Osteoblast (primary cell): Measurements from ENCODE around the gene TROAP. TPM values are rescaled to one million over a fixed set of nuclear protein-coding genes. Genes with fewer than 3 reads are reported as not detected.

Experiments used
- DNase-seq: peaks from one replicate; pipeline ENCODE4 v3.0.0; 2011; ENCODE audit warnings: low spot score, mixed read lengths; ENCODE audit not compliant: insufficient read length; ENCODE audit errors: missing footprints
- H2AFZ ChIP-seq: 2 replicates; pipeline ENCODE4 v1.6.0; 2011; ENCODE audit warnings: mild to moderate bottlenecking, low read length
- H3K27ac ChIP-seq: 2 replicates; pipeline ENCODE4 v1.5.1; 2011; ENCODE audit warnings: mild to moderate bottlenecking, low read depth, low read length, moderate library complexity
- H3K27me3 ChIP-seq: 2 replicates; pipeline ENCODE4 v1.6.0; 2012; ENCODE audit warnings: mild to moderate bottlenecking, control low read depth, inconsistent platforms, low read length, moderate library complexity; ENCODE audit not compliant: insufficient read depth
- H3K36me3 ChIP-seq: 2 replicates; pipeline ENCODE4 v1.5.1; 2011; ENCODE audit warnings: mild to moderate bottlenecking, low read length, control low read depth, moderate library complexity; ENCODE audit not compliant: insufficient read depth
- H3K4me1 ChIP-seq: 2 replicates; pipeline ENCODE4 v1.5.1; 2011; ENCODE audit warnings: mild to moderate bottlenecking, low read length, control low read depth, moderate library complexity; ENCODE audit not compliant: insufficient read depth
- H3K4me2 ChIP-seq: 2 replicates; pipeline ENCODE4 v1.6.0; 2011; ENCODE audit warnings: mild to moderate bottlenecking, low read length; ENCODE audit not compliant: insufficient read depth
- H3K4me3 ChIP-seq: fragments of 200-600 bp; sonication (generic); 3 replicates; pipeline ENCODE4 v1.5.1; 2012; ENCODE audit warnings: mild to moderate bottlenecking, low read length, inconsistent platforms; ENCODE audit not compliant: insufficient read depth
- H3K79me2 ChIP-seq: 2 replicates; pipeline ENCODE4 v1.6.0; 2012; ENCODE audit warnings: mild to moderate bottlenecking, low read length, control low read depth, inconsistent platforms; ENCODE audit not compliant: insufficient read depth
- H3K9me3 ChIP-seq: 2 replicates; pipeline ENCODE4 v1.5.1; 2011; ENCODE audit warnings: low read depth, low read length, control low read depth
- H4K20me1 ChIP-seq: 2 replicates; pipeline ENCODE4 v1.6.0; 2012; ENCODE audit warnings: mild to moderate bottlenecking, low read length, control low read depth; ENCODE audit not compliant: insufficient read depth
- total RNA-seq: library from RNA; depleted of rRNA; stranded (reverse); fragments of >200 nt; gene quantifications from 2 replicates; pipeline ENCODE4 v1.2.3, GENCODE V29; 2012
- TF ChIP-seq, protein P1 (sequence below): IDR thresholded peaks from 2 replicates; pipeline ENCODE4 v1.5.1; 2011; ENCODE audit warnings: mild to moderate bottlenecking, low read depth, low read length, moderate library complexity; ENCODE audit errors: extremely low read depth

Gene TROAP
- total RNA-seq, 1 donor, result 2.5 TPM

DNA sequence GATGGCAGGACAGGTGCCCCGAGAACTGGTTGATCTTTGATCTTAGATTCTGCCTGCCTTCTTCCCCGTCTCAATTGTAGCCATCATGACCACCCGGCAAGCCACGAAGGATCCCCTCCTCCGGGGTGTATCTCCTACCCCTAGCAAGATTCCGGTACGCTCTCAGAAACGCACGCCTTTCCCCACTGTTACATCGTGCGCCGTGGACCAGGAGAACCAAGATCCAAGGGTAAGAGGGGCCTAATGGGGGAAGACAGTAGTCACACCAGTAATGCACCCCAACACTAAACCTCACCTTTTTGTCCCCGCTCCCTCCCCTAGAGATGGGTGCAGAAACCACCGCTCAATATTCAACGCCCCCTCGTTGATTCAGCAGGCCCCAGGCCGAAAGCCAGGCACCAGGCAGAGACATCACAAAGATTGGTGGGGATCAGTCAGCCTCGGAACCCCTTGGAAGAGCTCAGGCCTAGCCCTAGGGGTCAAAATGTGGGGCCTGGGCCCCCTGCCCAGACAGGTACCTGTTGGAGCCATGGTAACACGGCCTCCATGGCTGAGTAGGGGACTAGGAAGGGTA lies 556 bp downstream of the TROAP start:
- Histone ChIP-seq H4K20me1 (no peaks in the 10 kb centered on the region), H3K27ac (peak overlapping the region; percentile 47), H3K9me3 (no peaks in the 10 kb centered on the region), H3K4me1 (peaks cover 19% of the 10 kb centered on the region), H3K4me2 (peak overlapping the region; percentile 94), H3K27me3 (no peaks in the 10 kb centered on the region), H3K79me2 (peaks cover 15% of the 10 kb centered on the region), H2AFZ (peak overlapping the region; percentile 100), H3K36me3 (no peaks in the 10 kb centered on the region), H3K4me3 (peak overlapping the region; percentile 89)
- DNase-seq, result peak; percentile 67
- TF ChIP-seq, protein P1, sequence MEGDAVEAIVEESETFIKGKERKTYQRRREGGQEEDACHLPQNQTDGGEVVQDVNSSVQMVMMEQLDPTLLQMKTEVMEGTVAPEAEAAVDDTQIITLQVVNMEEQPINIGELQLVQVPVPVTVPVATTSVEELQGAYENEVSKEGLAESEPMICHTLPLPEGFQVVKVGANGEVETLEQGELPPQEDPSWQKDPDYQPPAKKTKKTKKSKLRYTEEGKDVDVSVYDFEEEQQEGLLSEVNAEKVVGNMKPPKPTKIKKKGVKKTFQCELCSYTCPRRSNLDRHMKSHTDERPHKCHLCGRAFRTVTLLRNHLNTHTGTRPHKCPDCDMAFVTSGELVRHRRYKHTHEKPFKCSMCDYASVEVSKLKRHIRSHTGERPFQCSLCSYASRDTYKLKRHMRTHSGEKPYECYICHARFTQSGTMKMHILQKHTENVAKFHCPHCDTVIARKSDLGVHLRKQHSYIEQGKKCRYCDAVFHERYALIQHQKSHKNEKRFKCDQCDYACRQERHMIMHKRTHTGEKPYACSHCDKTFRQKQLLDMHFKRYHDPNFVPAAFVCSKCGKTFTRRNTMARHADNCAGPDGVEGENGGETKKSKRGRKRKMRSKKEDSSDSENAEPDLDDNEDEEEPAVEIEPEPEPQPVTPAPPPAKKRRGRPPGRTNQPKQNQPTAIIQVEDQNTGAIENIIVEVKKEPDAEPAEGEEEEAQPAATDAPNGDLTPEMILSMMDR, result no peak

DNA sequence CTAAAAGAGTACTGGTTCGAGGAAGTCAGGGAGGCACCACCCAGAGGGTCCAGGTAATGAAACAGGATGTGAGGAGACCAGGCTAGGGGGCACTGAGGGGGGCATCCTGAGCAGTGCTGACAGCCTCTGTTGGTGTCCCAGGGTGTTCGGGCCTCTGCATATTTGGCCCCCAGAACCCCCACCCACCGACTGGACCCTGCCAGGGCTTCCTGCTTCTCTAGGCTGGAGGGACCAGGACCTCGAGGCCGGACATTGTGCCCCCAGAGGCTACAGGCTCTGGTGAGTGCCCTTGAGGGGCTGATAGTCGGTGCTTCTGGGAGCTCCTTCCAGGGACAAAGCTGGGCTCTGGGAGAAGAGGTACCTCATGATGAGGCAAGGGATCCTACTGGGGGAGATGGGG lies 2.6 kb downstream of the TROAP start:
- Histone ChIP-seq H4K20me1 (no peaks in the 10 kb centered on the region), H3K4me3 (no peak overlapping the region), H3K4me1 (peaks cover 19% of the 10 kb centered on the region), H3K79me2 (peaks cover 15% of the 10 kb centered on the region), H3K4me2 (no peak overlapping the region), H3K9me3 (no peaks in the 10 kb centered on the region), H3K27me3 (no peaks in the 10 kb centered on the region), H3K36me3 (peaks cover 10% of the 10 kb centered on the region), H2AFZ (no peak overlapping the region), H3K27ac (no peak overlapping the region)
- TF ChIP-seq, protein P1, result no peak
- no peak for DNase-seq

DNA sequence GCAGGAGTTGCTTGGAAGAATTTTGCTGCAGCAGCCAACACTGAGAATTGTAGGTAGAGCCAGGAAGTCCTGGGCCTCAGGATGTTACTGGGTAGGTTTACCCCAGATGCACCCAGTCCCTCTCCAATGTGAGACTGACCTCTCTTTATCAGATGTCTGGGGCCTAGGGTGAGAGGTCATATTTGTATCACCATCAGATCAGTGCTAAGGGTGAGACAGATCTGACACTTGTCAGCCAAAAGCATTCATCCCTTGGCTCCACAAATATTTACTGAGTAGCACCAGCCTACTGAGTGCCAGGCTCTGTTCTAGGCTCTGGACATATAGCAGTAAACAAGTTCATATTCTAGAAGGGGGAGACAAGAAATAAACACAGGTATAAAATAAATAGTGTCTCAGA lies 4.3 kb downstream of the TROAP start:
- H3K27me3 ChIP-seq, result no peaks in the 10 kb centered on the region
- TF ChIP-seq, protein P1, result no peak
- H2AFZ ChIP-seq, result no peak overlapping the region

DNA sequence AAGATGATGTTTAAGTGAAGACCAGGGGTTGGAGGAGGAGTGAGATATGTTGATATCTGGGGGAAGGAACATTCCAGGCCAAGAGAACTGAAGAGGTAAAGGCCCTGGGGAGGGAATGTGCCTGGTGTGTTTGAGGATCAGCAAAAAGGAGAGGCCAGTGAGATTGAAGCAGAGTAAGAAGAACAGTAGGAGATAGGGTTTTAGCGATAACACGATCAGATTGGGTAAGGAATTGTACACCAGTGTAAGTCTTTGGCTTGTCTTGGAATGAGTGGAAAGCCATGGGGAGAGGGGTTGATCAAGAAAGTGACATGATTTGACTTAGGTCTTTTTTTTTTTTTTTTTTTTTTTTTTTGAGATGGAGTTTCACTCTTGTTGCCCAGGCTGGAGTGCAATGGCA lies 4.8 kb downstream of the TROAP start:
- Histone ChIP-seq H3K36me3 (peaks cover 10% of the 10 kb centered on the region), H3K4me3 (no peak overlapping the region), H3K27me3 (no peaks in the 10 kb centered on the region), H3K9me3 (no peaks in the 10 kb centered on the region), H4K20me1 (no peaks in the 10 kb centered on the region), H2AFZ (no peak overlapping the region), H3K79me2 (peaks cover 15% of the 10 kb centered on the region), H3K27ac (no peak overlapping the region), H3K4me1 (peaks cover 10% of the 10 kb centered on the region), H3K4me2 (no peak overlapping the region)
- TF ChIP-seq, protein P1, result no peak
- peak; percentile 66 for DNase-seq

More for the DNA sequence above, 4.3 kb downstream of the TROAP start:
- no peak overlapping the region for H3K4me3 ChIP-seq
- H3K4me2 ChIP-seq, result no peak overlapping the region
- H3K9me3 ChIP-seq, result no peaks in the 10 kb centered on the region
- H3K27ac ChIP-seq, result no peak overlapping the region
- peaks cover 12% of the 10 kb centered on the region for H3K4me1 ChIP-seq
- DNase-seq, result no peak
- H3K79me2 ChIP-seq, result peaks cover 15% of the 10 kb centered on the region
- no peaks in the 10 kb centered on the region for H4K20me1 ChIP-seq
- peaks cover 10% of the 10 kb centered on the region for H3K36me3 ChIP-seq
